ENCODE results near the gene CST5.
"Not testable (repeated sequence)": the region's sequence is repeated elsewhere in the genome, so short reads cannot be mapped to it uniquely, and the experiment has no call there.

CST5 gene

DNA sequence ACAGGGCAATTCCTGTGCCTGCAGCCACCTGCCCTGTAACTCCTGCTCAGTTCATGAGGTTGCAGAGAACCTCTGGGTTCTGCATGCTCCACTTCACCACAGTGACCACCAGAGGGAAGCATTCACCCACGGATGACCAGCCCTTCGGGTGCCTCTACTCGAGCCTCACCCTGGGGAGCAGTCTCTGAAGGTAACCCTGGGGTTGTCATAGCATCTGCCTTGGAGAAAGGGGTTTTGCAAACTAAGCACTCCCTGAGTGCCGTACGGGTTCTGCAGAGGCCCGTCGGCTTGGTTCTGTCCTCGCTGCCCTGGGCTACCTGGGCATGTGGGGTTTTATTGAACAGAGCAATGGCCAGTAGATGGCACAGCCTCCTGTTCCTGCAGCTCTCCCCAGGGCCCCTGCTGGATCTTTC lies 10.2 kb upstream of the CST5 start:
- peak; percentile 56 for DNase-seq (ENCODE audit: low read depth)

DNA sequence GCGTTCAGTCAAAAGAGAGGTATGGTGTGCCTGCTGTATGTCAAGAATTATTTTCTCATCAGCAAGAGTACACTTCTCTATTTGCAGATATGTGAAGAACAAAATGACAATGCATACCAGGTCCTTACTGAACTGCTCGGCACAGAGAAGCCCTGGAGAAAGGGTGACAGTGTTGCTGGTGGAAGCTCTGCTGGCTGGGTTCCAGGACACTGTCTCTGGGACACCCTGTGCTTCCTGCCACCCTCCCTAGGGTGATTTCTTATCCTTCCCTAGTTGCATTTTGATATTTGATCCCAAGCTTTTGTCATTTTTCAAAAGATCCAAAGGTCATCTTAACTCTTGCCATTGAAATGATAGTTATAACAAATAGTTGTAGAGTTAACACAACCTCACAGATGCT lies 8.3 kb upstream of the CST5 start:
- DNase-seq (ENCODE audit: low read depth): no peak

DNA sequence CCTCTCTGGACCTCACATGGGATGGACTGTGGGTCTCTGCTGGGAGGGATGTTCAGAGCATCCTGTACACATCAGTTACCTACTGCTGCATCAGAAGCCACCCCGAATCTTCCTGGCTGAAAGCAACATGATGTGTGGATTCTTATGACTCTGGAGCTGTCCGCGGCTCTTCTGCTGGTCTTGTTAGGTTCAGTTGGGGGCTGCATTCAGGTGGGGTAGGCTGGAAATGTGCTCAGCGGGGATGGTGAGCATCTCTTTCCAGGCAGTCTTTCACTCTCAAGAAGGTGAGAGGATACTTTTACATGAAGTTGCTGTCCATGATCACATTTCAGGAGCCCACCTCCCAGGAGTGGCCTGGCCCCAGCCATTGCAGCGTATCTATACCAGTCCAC lies 5.2 kb upstream of the CST5 start:
- no peak for DNase-seq (ENCODE audit: low read depth)

DNA sequence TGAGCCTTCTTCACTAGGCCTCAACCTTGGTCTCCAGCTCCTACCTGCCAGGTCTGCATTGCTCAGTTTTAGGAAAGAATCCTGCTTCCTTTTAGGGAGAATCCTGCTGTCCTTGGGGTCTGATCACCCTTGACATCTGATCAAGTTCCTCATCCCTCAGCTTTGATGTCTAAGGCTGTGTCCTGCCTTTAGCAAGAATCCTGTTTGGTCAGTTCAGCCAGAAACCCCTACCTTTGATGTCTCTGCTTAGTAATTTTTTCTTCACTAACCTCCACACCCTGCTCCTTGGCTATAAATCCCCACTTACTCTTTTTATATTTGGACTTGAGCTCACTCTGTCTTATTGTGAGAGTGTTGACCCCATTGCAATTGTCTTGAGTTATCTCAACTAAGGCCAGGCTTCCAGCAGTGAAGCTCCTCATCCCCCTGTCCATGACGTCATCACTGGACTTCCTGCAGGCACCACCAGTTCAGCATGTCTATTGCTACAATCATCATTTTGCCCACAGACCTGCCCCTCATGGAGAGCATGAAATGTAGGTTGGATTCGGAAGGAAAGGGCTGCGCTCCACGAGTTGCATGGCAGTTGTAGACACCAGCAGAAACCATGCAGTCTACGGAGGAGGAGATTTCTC lies 4.7 kb upstream of the CST5 start:
- DNase-seq (ENCODE audit: low read depth): no peak

DNA sequence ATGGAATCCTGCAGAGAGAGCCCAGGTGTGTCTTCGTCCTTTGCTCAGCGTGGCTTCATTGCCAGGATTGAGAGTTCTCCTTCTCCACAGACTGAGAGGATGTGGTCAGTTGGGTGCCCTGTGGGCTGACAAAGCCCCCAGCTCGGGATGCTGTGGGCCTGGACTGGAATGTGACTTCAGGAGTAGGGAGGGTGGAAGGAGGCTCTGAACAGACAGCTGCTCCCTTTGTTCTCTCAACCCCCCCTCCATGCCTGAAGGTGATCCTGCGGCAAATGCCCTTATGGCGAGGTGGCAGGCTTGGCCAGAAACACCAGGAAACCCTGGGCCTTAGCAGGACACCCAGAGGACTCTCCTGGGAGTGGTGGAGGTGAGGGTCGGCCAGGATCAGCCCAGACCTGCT lies 1.8 kb upstream of the CST5 start:
- DNase-seq (ENCODE audit: low read depth): no peak

DNA sequence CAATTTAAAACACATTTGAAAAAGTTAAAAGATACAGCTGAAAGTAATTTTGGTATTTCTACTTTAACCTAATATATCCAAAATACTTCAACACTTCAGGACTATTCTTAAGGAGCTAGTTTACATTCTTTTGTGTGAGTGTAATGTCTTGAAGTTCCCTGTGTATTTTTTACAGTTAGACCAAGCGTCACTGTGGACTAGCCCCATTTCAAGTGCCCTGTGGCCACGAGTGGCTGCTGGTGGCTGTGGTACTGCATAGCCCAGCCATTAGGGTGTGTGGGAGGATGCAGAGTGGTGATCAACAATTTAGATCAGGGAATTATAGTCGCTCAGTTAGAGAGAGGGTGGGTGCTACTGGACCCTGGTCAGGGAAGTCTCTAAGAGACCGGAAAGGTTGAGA lies 869 bp upstream of the CST5 start:
- DNase-seq (ENCODE audit: low read depth): no peak

DNA sequence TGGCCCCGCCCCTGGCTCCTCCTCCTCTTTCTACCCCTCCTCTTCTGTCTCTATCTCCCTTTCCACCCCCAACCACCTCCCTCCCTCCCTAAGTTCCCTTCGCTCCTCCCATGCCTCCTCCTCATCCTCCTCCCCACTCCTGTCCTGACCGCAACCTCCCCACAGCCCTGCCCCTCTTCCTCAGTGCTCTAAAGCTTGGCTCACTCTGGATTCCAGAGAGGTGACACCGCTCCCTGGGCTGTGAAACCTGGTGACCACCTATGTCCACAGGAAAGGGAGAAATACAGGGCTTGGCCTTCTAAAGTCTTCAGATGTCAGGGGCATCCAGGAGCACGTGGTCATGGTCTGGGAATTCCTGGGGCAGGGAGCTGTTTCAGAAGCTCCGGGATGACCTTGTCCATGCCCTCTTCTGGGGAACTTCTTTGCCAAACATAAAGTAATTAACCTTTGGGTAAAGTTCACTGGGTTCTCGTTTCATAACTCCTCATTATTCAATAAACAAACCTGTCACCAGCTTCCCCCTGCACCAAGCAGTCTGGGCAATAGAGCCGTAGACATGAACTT lies 345 bp upstream of the CST5 start:
- no peak for DNase-seq (ENCODE audit: low read depth)

DNA sequence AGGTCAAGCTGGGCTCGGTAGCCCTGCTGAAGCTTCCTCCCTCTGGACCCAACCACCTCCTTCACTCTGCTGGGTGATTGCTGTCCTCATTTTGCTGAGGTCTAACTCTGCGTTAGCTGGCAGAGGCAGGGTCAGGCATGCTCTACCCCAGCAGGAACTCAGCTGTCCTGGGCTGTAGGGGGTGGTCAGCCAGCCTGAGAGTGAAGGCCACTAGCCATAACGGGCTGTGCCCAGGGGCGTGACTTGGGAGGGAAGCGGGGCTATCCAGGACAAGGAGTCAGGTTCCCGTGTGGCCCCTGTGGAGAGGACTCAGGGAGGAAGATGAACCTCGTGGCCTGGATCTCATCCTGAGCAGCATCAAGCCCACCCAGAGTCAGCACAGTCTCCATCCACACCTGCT lies 761 bp downstream of the CST5 start:
- DNase-seq (ENCODE audit: low read depth): no peak

DNA sequence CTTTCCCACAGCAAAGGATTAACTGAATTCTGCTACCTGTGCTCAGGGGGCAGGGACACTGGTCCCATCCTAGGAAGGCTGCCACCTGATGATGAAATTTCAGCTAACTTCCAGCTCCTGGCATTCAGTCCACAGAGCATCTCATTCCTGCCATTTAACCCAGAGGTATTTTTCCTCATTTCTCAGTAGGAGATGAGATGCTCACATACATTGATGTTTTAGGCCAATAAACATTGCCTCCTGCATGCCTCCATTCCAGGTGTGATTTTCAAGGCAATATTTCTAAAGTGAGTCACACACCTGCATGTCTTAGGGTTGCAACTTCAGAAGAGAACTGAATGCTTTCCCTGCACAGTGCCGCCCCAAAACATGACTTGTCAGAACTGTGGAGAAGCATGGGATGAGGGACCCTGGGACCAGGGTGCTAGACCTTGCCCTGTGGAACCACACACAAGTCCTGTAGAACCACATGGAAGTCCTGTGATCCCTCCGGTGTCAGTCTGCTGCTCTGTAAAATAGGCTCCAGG lies 1.5 kb downstream of the CST5 start:
- not testable (repeated sequence) for DNase-seq (ENCODE audit: low read depth)

DNA sequence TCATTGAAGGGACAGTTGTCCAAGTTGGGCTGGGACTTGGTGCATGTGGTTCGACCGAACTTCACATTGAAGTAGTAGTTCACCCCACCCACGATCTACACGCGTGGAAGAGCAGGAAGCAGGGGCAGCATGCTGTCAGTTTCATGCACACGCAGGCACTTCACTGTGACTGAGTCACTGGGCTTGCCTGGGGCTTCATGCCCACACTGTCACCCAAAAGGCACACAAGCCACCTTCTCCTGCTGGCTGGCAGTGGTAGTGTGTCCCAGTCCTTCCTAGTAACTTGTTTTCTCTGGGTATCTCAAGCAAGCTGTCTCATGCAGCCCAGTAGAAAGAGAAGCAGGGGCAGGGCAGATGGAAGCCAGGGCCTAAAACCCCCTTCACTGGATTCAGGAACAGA lies 2.0 kb downstream of the CST5 start:
- no peak for DNase-seq (ENCODE audit: low read depth)

DNA sequence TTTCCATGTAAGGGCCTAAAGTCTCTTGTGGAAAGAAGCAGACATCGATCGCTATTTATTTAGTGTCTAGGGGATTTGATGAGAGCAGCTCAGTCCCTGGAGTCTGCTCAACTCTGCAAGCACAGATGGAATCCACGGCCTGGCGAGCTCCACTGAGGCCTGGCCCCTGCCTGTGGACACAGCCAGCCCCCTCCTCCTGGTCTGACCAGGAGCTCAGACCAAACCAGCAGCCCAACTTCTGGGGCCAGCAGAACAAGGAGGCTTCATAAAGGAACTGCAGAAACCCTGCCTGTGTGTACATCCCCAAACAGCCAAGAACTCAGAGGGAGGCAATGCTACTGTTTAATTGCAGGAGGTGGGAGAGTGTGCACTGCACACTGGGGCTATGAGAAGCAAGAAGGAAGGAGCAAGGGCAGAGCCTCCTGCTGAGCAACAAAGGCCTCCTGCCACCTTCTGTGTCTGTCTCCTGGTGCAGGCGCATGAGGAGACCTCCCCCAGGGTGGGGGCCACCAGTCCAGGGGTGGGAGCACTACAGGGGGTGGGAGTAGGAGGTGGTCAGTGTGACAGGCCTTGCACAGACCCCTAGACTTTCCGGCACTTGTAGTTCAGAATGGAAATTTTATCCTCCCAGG lies 3.8 kb downstream of the CST5 start:
- no peak for DNase-seq (ENCODE audit: low read depth)

DNA sequence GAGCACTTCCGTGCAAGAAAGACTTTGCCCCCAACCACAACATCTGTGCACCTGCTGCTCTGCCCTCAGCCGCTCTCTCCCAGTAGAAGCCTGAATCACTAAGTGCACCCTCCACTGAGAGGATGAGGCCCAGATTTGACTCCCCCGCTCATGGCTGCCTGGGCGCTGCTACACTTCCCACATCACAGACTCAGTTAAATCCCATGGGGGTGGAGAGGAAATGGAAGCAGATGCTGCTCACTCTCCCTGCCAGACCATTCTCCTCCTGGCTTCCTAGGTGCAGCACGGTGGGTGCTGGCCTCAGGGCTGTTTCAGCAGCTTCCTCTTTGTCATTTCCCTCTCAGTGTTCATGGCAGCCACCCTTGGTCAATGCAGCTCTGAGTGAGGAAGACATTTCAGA lies 4.8 kb downstream of the CST5 start:
- DNase-seq (ENCODE audit: low read depth): no peak

DNA sequence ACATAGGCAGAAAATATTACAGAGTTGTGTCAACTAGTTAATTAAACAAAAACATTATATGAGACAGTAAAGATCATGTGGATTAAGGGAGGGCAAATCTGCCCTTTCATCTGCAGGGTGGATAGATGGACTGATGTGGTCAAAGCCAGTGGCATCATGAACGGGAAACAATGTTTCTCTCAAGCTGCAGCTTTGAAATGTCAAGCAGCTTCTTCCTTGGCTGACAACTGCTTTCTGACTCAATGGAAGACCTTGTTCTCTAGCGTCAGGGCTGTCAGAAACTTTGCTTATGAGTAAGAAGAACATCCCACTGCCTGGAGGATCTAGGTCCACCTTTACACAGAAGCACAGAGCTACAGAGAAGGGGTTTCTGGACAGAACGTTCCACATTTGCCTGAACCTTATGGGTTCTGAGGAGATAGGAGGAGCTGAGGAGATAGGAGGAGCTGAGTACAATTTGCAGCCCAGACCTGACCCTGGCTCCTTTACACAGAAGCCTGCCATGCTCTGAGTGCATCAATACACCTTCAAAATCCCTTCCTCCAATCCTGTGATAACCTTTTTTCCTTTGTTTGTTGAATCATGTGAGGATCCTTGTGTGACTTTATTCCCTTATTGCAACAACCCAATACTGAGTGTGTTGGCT lies 6.1 kb downstream of the CST5 start:
- no peak for DNase-seq (ENCODE audit: low read depth)

DNA sequence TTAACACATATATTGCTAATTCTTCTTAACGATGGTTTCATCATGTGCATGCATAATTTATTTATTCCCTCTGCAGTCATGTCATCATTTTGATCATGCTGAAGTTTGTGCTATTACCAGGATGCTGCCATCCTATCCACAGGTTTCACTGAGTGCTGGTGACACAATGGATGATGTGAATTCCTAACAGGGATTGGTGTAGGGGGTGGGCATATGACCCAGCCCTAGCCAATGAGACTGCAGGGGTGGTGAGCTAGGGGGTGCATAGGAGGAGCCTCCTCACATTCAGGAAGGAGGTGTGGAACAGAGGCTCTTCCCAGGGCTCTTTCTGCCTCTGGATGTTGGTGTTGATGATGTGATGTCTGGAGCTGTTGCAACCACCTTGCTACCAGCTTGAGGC lies 7.5 kb downstream of the CST5 start:
- no peak for DNase-seq (ENCODE audit: low read depth)

DNA sequence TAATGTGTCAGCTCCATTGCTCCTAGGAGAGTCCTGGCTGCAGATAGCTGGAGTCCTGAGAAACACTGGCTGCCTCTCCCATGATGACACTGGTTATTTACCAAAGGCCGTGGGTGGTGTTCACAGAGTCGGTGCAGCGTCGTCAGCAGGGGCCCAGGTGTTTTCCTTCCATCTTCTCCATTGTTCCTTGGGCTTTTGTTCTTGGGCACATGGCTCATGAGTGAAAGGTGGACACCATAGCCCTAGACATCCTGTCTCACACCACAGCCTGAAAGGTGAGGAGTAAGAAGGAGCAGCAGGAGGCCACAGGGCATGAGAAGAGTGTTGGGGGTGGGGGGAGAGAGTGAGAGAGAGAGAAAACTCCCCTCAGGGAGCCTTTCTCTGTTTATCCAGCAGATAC lies 9.1 kb downstream of the CST5 start:
- DNase-seq (ENCODE audit: low read depth): no peak

DNA sequence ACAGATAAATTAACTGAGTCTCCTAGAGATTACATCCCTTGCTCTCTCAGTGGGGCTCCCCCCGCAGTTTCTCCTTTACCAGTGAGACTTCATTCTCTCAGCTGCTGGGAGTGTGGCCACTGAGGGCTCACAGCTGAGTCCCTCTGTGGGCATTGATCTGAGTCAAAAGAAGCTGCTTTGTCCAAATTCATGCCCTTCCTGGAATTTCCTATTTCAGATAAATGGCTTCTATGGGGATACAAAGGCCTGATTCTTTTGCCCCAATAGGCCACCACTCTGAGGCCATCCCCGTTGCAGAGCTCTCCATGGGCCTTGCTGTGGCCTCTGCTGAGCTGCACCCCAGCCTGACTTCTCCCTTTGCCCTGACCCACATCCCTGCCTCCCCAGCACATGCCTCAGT lies 10.0 kb downstream of the CST5 start:
- DNase-seq (ENCODE audit: low read depth): no peak

DNA sequence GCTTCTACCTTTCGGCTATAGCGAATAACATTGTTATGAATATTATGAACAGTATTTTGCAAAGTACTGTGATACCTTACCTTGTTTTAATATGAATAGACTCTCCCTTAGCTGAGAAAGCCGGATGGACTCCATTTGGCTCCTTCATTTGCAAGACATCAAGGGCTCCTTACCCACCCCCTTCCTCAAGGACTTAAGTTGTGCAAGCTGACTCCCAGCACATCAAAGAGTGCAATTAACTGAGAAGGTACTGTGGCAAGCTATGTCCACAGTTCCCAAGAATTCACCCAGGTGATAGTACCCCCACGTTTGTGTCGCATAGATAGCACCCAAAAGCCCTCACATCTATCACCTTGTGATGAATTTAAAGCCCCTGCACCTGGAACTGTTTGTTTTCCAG lies 11.2 kb downstream of the CST5 start:
- DNase-seq (ENCODE audit: low read depth): no peak

DNA sequence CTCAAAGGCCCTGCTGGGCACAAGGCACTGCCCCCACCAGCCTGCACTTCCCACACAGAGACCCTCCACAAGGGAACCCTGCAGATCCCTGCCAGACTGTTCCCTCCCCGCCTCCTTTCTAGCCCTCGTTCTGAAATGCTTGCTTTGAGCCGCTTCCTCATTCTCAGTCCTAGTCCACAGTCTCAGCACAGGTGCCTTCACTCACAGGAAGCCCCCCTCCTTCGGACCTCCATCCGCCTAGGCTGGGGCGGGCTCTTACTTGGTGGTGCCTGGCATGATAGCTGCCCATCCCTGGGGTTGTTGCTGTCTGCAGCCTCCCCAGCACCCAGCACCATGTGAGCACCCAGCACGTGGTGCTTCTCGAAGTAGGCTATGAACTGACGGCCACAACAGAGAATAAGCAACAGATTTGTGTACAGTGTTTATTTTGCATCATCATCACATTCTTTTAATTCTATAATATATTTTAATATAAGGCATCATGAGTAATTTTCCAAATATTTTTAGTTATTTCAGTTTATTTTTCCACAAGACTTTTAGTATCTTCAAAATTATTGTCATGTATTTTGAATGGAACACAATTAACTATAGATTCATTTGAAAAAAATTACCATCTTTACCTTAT lies 12.3 kb downstream of the CST5 start:
- no peak for DNase-seq (ENCODE audit: low read depth)

DNA sequence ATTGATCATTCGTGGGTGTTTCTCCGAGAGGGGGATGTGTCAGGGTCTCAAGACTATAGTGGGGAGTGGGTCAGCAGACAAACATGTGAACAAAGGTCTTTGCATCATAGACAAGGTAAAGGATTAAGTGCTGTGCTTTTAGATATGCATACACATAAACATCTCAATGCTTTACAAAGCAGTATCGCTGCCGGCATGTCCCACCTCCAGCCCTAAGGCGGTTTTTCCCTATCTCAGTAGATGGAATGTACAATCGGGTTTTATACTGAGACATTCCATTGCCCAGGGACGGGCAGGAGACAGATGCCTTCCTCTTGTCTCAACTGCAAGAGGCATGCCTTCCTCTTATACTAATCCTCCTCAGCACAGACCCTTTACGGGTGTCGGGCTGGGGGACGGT lies 18.8 kb downstream of the CST5 start:
- DNase-seq (ENCODE audit: low read depth): not testable (repeated sequence)

DNA sequence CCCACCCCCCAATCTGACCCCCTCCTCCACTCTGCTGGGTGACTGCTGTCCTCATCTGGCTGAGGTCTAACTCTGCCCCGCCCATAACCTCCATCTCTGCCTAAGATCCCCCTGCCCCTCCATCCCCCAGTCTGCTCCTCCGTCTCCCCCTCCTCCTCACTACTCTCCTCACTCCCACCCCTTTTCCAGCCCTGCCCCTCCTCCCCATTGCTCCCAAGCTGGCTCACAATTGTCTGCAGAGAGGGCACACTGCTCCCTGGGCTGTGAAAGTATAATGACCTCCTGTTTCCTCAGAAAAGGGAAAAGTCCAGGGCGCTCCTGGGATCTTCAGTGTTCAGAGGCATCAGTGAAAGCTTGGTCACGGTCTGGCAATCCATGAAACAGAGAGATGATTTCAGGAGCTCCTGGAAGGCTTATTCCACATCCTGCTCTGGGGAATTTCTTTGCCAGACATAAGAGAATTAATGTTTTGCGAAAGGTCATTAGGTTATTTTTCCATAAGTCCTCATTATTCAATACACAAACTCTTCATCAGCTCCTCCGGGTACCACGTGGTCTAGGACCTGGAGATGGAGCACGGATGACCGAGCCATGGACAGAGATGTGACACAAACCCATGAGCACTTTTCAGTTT lies 21.5 kb downstream of the CST5 start:
- DNase-seq (ENCODE audit: low read depth): no peak

DNA sequence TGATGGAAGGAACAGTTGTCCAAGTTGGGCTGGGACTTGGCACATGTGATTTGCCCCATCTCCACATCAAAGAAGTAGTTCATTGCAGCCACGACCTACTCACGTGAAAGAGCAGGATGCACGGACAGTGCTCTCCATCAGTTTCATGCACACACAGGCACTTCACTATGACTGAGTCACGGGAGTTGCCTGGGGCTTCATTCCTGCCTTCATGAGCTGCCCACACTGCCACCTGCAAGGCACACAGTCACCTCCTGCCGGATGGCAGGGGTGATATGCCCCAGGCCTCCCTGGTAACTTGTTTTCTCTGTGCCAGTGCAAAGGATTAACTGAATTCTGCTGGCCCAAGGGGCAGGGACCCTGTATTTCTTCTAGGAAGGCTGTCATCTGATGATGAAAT lies 22.8 kb downstream of the CST5 start:
- no peak for DNase-seq (ENCODE audit: low read depth)

DNA sequence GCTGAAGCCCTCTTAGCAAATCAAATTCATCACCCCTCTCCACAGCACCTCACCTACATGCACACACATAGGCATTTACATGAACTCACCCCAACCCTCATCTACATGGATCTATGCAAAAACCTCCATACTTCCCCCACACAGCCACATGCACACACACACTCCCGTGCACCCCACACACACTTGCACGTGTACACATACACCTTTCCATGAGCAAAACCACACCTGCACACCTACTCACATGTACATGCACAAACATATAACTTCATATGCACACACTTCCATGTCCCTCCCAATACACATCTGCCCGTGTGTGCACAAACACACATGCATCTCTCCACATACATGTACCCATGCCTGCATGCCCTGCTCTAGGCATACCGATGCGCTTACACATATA lies 23.3 kb downstream of the CST5 start:
- no peak for DNase-seq (ENCODE audit: low read depth)
